GM19025 (cell line): ENCODE results near the gene CSTF1.
A peak's percentile ranks its signal among the peaks of the same experiment; 100 is the strongest.
"Not testable (repeated sequence)": the region's sequence is repeated elsewhere in the genome, so short reads cannot be mapped to it uniquely, and the experiment has no call there.

Experiments used
- ATAC-seq: cut with Tn5 transposase; IDR thresholded peaks from one replicate; pipeline ENCODE4 v1.9.1; 2021; ENCODE audit warnings: mild to moderate bottlenecking, low read depth, moderate library complexity; ENCODE audit not compliant: unreplicated experiment

The CSTF1 gene

DNA sequence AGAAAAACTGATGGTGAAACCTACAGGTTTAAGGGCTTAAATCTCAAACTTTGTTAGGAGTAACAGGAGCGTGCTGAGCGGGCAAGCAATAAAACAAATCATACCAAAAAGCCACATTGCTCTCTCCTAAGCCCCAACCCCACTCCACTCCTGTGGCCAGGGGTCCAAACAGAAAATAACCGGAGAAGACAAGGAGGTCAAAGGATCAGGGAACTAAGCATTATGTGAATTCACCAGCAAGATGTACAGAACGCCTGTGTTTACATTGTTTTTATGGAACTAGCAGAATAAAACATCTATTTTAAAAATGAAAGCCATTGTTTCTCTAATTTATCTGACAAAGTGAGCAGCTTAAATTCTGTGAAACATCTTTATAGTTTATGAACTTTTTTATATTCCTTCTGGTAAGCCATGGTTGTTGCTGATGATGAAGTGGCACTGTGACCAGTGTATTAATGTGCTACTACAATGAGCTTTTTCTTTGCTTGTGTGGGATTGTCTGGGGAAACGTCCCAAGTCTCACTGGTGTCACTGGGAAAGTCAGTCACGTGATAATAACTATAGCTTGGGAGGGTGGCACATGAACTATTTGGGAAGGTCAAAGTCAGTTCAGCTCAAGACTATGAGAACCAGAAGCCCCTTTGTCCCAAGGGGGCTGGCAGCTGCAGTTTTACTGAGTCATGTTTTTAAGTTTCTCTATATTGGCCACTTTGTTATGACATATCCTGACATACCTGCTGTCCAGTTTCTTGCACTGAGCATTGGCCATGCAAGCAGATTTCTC is 23.9 kb upstream of the CSTF1 start:
- no peak for ATAC-seq

DNA sequence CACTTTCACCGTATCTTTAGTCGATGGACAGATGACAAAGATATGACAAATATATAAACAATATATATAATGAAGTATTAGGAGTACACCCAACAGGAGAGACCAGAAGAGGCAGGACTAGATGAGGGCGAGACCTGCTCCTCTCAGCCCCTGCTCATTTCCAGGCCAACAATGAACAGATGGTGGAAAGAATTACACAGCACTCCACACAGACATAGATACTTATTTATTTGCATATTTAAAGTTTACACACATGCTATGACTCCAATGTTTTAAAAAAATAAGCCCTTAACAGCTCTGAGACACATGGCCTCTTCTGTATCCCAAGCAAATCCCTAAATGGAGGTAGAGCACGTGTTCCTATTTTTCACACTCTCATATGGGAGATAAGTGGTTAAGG is 23.3 kb upstream of the CSTF1 start:
- no peak for ATAC-seq

DNA sequence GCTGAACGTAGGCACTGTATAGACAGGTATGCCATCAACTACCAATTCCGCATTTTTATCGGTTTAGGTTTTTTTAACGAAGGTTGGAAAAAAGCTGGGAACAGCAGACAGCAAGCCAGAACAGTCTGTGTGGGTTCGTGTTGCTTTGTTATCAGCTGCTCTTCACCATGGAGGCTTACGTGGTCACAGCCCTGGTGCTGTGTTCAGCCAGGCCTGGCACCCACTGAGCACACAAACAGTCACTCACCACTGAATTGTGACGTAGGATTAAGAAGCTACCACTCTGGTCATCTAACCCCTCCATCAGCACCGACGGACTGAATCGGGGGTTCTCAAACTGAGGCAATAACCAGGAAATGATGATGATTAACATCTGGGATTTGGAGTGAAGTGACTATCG is 20.5 kb upstream of the CSTF1 start:
- no peak for ATAC-seq

DNA sequence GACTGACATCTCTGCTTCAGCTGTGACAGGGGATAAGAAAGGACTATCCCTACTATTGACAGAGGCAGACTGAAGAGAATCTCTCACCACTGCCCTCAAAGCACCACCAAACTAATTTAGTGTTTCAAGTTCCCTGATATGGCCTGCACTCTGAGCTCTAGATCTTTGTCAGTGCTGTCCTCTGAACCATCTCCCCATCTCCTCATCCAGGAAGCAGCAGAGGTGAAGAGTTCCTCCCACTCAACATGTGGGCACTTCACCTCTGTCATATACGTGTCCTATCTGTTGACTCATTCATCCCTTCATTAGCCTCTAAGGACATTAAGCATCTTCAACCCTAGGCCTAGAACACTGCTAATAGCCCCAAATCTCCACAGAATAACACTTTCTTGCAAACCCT is 19.6 kb upstream of the CSTF1 start:
- ATAC-seq = no peak

DNA sequence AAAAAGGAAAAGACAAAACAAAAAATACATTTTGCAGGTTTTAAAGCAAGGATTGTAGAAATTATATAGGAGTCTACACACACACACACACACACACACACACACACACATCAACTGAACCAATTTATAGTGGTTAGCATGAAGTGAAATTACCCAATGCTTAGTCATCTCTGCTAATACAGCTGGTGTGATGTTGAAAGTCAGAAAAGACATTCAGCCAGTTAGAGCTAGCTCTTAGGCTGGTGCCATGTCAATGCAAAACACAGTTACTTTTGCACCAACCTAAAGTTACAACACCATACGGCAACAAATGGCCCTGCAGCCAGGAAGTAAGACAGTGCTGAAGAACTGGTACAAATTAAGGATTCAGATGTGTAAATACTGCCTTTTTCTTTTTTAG is 18.5 kb upstream of the CSTF1 start:
- no peak for ATAC-seq

DNA sequence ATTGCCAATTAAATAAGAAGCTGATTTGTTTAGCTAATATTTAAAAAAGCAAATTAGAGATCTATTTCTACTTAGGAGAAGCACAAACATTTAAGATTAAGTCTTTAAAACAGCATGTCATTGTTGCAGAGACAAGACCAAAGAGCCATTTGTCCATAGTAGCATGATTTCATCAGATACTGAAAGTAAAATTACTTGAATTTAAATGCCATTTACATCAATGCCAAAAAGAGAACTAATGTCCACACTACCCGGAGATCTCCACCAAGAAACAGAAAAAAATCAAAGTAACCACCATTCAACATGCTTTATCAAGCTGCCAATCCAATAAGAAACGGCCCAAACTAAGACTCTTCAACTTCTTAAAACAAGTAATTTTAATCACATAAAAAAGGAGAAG is 16.1 kb upstream of the CSTF1 start:
- no peak for ATAC-seq

DNA sequence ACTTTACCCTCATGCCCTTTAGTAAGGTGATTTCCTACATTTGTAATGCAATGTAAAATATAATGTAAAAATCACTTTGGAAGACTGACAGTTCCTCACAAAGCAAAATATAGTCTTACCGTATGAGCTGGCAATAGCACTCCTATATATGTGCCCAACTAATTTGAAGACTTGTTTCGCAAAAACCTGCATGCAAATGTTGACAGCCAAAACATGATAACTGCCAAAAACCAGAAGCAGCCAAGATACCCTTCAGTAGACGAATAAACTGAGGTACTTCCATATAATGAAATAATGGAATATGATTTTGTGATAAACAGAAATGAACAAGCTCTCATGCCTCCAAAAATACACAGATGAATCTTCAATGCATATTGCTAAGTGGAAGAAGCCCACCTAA is 14.1 kb upstream of the CSTF1 start:
- ATAC-seq = no peak

DNA sequence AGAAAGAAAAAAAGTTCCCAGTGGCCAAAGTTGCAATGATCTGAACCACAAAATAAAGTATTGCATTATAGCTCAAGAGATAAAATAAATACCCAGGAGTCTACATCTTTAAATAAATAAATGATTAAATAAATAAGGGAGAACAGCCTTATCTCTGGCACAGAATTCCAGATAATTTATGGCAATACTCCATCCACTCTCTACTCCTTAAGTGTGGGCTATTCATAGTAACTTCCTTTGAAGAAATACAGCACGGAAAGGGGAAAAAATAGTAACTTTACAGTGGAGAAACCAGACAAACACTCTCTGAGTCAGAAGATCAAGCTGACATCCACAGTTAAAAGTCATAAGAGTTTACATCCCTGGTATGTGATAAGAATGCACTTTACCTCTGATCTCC is 12.1 kb upstream of the CSTF1 start:
- no peak for ATAC-seq

DNA sequence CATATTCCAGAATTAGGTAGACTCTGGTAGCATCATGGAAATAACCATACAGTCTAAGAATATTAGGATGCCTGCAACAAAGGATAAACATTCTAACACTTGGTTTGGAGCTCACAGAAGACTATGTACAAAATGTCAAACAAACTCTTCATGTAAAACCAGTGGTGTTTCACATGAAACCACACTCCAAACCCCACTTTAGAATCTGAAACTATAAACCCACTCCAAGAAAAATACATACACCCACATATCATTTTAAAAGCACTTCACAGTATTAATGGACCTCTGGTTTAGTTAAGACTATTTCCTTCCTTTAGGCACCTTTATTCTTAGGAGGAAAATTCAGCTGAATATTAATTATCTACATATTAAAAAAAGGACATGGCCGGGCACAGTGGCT is 10.9 kb upstream of the CSTF1 start:
- no peak for ATAC-seq

DNA sequence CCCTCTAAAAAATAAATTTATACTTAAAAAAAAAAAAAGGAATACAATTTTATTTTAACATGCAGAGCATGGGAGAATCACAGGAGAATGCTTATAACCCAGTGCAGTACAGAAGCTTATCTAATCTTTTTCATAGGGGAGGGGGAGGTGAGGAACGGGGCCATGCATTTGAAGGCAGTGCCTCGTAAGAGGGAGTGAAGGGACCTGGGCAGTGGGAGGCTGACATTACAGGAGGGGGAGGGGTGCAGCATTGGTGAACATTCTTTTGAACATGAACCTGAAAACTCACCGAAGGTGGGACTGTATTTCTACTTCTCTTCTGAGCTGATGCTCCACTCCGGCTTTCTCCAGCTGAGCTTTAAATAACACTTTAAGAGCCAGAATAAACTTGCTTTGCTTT is 9.7 kb upstream of the CSTF1 start:
- no peak for ATAC-seq

DNA sequence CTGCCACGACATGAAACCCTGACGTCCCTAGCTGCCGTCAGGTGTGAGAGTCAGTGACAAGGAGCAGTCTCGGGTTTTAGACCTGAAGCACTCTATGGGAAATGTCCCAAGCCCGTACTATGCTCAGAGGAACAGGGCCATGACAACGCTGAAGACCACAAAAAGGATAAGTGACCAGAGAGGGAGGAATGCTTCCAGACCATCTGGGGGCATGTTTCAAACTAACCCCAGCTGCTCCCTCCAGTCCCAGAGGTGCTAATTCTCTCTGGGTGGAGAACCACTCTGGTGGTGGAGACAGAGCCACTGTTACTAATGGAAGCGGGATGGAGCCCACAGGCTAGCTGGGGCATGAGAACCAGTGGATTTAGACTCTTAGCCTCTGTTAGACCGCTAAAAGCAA is 9.1 kb upstream of the CSTF1 start:
- no peak for ATAC-seq

DNA sequence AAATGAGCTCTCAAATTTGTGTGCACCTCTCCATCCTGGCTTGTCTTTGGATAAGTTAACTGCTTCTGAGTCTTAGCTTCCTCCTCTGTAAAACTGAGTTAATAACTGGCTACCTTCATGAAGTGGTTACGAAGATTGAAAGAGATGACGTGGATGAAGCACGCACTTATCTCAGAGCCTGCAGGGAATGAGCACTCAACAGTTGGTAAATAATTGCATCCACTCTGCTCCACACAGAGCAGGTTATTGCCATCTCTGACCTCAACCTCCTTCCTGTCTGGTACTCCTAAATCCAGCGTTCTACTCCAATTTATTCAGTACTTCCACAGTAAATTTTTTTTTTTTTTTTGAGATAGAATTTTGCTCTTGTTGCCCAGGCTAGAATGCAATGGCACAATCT is 7.3 kb upstream of the CSTF1 start:
- no peak for ATAC-seq

DNA sequence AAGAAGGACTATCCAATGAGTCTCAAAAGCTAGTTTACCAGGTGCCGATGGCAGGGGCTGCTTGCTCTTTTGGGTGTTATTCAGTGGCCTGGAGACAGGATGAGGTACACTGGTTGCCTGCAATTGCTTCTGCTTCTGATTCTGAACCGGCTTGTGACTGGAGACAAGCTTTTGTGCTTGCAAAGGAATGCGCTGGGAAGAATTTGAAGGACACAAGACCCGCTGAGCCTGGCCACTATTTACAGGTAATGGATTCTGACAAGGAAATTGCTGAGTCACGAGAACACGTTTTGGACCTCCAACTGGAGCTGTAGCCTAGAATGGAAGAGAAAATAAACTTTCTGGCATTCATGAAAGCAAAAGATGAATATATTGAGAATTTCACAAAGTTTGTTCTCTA is 6.2 kb upstream of the CSTF1 start:
- no peak for ATAC-seq

DNA sequence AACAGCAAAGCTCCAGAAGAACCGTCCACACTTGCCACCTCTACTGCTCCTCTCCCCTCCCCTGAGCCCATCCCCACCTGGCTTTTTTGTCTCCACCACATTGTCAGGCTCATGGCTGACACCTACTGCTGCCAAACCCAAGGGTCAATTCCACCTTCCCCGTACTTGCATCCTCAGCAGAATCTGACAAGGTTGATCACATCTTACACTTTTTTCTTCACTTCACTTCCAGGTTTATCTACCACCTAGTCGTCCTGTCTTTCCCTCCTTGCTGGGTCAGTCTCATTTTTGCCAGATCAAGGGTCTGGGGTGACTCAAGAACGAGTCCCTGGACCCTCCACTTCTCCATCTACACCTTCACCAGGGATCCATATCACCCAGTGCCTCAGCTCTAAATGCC is 3.6 kb upstream of the CSTF1 start:
- ATAC-seq = no peak

DNA sequence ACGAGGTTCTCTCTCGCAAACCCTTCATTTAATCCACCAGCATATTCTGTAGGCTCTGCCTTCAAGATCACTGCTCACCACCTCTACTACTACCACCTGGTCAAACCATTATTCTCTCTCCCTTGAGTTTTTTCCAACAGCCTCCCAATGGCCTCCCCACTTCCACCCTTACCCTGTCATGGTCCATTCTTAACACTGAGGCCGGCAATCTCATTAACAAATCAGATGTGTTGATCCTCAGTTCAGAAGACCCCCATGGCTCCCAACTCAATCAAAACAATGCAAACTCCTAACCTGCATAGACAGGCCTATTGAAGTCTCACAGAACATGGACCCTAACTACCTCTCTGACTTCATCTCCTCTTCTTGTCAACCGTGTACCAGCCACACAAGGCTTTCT is 2.6 kb upstream of the CSTF1 start:
- no peak for ATAC-seq

DNA sequence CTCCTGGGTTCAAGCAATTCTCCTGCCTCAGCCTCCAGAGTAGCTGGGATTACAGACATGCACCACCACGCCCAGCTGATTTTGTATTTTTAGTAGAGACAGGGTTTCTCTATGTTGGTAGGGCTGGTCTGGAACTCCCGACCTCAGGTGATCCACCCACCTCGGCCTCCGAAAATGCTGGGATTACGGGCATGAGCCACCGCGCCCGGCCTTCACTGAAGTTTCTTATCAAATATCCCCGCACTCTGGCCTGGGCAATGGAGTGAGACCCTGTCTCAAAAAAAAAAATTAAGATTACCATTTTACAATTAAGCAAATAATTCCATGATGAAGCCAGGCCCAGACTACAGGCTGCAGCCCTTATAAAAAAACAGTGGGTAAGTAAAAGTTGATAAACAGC is 2.0 kb upstream of the CSTF1 start:
- ATAC-seq = not testable (repeated sequence)

DNA sequence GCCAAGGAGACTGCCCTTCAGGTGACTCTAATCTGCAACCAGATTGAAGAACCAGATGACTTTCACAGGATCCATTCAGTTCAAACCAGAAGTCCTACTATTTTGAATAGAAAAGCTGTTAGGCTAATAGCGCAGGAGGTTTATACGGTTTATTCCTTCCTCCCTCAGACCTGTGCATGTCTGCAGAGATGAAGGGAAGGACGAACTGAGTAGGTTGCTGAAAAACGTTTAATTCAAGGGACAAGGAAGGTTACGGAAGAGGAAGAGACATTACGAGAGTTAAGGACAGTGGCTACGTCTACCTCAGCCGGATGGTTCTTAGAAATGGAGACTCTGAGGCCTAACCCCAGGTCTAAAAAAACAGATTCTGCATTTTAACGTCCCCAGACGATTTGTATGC is 1.4 kb upstream of the CSTF1 start:
- ATAC-seq = no peak

DNA sequence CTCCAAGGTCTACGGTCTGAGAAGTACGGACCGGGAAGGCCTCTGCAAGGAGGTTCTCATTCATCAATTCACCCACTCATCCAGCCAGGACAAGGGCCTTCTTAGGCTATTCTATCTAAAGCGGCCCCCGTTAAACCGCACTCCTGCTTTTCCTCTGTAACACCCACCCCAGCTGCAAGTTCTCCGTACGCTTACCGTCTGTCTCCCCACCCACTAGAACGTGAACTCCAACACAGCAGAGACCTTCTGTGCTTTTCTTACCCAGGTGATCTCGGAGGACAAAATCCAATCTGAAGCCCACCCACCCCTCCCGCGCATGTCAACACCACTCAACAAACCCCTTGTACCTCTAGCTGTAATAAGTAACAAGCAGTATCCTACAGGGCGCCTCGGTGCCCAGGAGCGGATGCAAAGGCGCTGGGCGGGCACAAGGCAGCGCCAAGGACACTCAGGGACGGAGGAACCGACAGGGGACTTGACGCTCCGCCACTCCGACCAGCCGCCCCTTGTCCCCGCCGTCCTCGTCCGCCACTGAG is 781 bp upstream of the CSTF1 start:
- ATAC-seq = peak; percentile 22

DNA sequence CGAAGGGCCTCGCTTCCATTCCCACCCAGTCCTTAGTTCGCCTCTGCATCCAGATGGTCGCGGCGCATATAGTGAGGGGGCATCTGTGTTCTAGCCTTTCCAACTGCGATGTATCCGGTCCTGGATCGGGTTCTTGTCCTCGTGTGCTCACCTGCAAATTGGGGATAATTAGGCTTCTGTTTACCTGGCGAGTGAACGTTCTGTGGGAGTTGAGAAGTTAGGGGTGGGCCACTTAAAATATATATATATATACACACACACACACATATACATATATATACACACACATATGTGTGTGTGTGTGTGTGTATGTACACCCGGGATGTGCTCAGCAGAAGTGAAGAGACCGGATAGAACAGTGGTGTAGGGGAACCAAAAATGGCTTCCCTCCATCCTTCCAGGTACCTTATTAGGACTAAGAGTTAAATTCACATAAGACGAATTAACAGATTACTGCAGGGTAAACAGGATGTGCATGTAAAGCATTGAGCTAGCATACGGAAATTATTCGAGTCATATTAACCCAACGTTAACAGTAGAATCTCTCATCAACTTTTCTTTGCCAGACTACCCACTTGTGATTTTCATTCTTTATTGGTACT is 537 bp downstream of the CSTF1 start:
- no peak for ATAC-seq

DNA sequence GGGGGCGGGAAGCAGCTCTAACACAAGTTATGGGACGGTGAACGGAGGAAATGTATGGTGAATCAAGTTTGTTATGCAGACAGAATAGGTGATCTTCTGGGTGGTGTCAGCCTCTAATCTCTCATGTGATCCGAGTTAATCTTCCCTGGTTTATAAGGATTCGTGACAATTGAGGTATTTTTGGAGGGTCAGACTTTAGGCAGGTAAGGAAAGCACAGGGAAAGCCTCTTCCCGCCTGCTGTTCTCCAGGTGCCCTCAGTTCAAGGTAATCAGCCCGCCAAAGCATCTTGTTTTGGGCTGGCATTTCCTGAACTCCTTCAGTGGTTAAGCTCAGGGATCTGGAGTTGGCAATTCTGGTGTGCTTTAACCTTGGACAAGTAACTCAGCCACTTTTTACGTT is 1.2 kb downstream of the CSTF1 start:
- ATAC-seq = no peak

DNA sequence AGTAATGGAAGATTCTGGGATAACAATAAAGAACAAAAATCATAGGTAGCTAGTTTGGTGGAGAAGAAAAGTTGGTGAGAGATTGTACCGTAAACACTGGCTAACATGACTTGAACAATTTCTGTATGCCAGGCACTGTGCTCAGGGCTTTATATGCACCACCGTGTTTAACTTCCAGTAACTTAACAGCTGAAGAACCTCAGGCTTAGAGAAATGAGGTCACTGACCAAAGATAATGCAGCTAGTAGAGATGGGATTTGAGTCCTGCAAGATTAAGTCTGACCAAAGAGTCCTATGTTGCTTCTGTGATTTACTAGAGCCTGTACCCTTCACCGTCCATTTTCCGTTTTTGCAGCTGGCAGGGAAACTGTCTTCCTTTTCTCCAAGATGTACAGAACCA is 2.7 kb downstream of the CSTF1 start:
- ATAC-seq = no peak

DNA sequence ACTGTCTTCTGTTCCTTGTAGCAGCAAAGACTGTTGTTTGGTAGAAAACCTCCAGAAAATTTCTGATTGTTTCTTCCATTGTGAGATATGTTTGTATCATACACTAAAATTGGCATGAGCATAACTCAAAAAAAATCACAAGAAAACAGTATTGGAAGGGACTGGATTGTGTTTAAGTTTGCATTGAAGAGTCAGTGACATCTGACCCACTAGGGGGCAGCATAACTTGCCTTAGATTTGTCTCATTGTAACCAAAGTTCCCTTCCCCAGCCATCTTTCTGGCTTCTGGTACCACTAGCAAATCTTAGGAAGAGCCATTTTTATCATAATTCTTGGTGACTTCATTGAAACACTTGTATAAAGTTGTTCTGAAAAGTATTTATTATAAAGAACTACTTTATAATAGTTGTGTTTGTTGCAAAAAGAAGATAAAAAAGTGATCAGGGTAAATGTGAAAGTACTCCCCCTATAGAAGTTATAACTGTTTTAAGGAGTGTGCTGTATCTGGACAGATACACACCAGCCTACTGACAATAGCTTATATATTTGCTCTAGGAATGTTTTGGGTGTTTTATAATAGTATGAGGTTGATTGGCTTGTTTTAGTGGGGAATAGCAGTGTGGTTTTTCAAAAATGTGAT is 7.7 kb downstream of the CSTF1 start:
- no peak for ATAC-seq
